ENCODE data around the gene CCDC198.

Gene CCDC198

GRCh38 chr14:57462551-57462950 lies 31.1 kb downstream of the CCDC198 start:
- DNase-seq, result no peak

- no peak for DNase-seq
These were observed 31.8 kb downstream of the CCDC198 start for GRCh38 chr14:57461777-57462320.

- no peak for DNase-seq
These were observed 57.7 kb downstream of the CCDC198 start for GRCh38 chr14:57435923-57436322.

- DNase-seq, result no peak
These were observed 72.7 kb downstream of the CCDC198 start for GRCh38 chr14:57420986-57421385.

- no peak for DNase-seq
These were observed 73.6 kb downstream of the CCDC198 start for GRCh38 chr14:57420033-57420432.

Measured in stimulated activated CD4-positive, alpha-beta T cell treated with anti-CD3 and anti-CD28 coated beads, Interleukin-4, amount 100 ng/mL, for 1 hour (primary cell).